ENCODE measurements around the gene ZNF837.

The ZNF837 gene

GRCh38 chr19:58368561-58369360 is 12.1 kb downstream of the ZNF837 start:
- no peak for TF ChIP-seq CTCF (IDR thresholded peaks at IDR 0.05; ENCODE audit: insufficient read depth, low read depth, low read length, missing control alignments)
- no peak for DNase-seq (ENCODE audit: low read depth)
- no peak overlapping the region for H3K4me3 ChIP-seq (ENCODE audit: low read depth, low read length)

GRCh38 chr19:58367698-58368454 is 13.0 kb downstream of the ZNF837 start:
- no peak overlapping the region for H3K4me3 ChIP-seq (ENCODE audit: low read depth, low read length)
- no peak for DNase-seq (ENCODE audit: low read depth)
- no peak for TF ChIP-seq CTCF (IDR thresholded peaks at IDR 0.05; ENCODE audit: insufficient read depth, low read depth, low read length, missing control alignments)

GRCh38 chr19:58366585-58367430 is 14.0 kb downstream of the ZNF837 start:
- no peak overlapping the region for H3K4me3 ChIP-seq (ENCODE audit: low read depth, low read length)
- DNase-seq (ENCODE audit: low read depth): no peak
- no peak for TF ChIP-seq CTCF (IDR thresholded peaks at IDR 0.05; ENCODE audit: insufficient read depth, low read depth, low read length, missing control alignments)

GRCh38 chr19:58364146-58364545 is 16.7 kb downstream of the ZNF837 start:
- no peak overlapping the region for H3K4me3 ChIP-seq (ENCODE audit: low read depth, low read length)
- peak; percentile 46 for DNase-seq (ENCODE audit: low read depth)
- no peak for TF ChIP-seq CTCF (IDR thresholded peaks at IDR 0.05; ENCODE audit: insufficient read depth, low read depth, low read length, missing control alignments)

GRCh38 chr19:58362272-58362994 is 18.4 kb downstream of the ZNF837 start, which contains the start of gene ZNF497:
TSS of gene ZNF497 (minus strand) at chr19:58362751. CDS start at chr19:58357635, 5,116 bp downstream.
- peak; percentile 98 for DNase-seq (ENCODE audit: low read depth)
- peak within 1 kb of the TSS; percentile 84 for H3K4me3 ChIP-seq (ENCODE audit: low read depth, low read length)
- TF ChIP-seq CTCF (IDR thresholded peaks at IDR 0.05; ENCODE audit: insufficient read depth, low read depth, low read length, missing control alignments): no peak

GRCh38 chr19:58361900-58362271 is 18.9 kb downstream of the ZNF837 start:
- no peak for TF ChIP-seq CTCF (IDR thresholded peaks at IDR 0.05; ENCODE audit: insufficient read depth, low read depth, low read length, missing control alignments)
- peak overlapping the region; percentile 84 for H3K4me3 ChIP-seq (ENCODE audit: low read depth, low read length)
- peak; percentile 87 for DNase-seq (ENCODE audit: low read depth)
